Measurements from ENCODE around the gene ABHD18. TPM values are rescaled to one million over a fixed set of nuclear protein-coding genes. Genes with fewer than 3 reads are reported as not detected.
A peak's percentile ranks its signal among the peaks of the same experiment; 100 is the strongest.
"Not testable (repeated sequence)": the region's sequence is repeated elsewhere in the genome, so short reads cannot be mapped to it uniquely, and the experiment has no call there.

Gene ABHD18
- polyA plus RNA-seq, 3 donors from 2014 or later = 3.4 to 11.8 (median 10.4) TPM

DNA sequence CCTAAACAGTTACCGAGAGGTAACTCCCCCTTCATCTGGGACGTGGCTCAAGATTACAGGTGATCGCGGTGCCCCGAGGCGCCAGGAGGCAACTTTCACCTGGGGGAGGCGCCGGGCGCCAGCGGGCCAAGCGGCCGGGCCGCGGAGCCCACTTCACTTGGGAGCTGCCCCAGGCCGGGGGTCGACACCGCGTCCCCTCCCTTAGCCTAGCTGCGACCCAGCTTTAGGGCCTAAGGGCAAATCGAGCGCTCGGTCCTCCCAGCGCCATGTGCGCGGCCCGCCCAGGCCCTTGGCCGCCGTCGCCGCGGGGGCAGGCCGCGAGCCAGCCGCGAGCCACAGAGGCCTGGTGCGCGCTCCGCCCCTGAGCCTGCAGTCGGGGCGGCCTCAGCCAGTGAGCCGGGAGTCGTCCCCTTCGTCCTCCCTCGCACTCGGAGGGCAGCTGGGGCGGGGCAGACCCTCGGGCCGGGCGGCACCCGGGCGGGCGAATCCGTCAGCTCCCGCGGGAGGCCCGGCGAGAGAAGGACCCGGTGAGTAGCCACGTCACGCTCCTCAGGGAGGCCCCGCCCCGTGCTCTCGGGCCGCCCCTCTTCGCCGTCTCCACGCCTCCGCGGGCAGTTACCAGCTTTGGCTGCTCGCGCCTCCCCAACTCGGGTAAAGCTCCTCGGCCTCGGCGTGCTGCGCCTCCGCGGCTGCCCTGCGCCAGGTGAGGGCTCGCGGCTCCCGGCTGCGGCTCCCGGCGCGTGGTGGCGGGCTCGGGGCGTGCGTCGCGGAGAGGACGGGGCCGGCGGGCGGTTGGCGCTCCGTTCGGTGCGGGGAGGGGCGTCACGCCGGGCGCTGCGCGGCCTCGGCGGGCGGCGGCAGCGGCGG is 95.7 kb downstream of the ABHD18 start, which contains the start of gene LARP1B:
Gene LARP1B, plus strand, starts transcription at position 614 of the 867 bp plus-strand sequence. CDS start 13,640 bp downstream, outside the sequence.
- Mint-ChIP-seq H3K27me3 (ENCODE audit: low read depth in 3 of 3) (peaks cover 0 to 6% (median 3%) of the 10 kb centered on the region in 3 donors), H3K4me1 (peaks cover 10 to 17% of the 10 kb centered on the region in 2 donors), H3K36me3 (no peaks in the 10 kb centered on the region), H3K9me3 (no peaks in the 10 kb centered on the region), H3K27ac (peak within 1 kb of the TSS; percentile 77 to 93 (median 91)), H3K4me3 (peak within 1 kb of the TSS; percentile 83 to 91 (median 87))
- DNase-seq = peak; percentile 92 to 93 (median 92)

DNA sequence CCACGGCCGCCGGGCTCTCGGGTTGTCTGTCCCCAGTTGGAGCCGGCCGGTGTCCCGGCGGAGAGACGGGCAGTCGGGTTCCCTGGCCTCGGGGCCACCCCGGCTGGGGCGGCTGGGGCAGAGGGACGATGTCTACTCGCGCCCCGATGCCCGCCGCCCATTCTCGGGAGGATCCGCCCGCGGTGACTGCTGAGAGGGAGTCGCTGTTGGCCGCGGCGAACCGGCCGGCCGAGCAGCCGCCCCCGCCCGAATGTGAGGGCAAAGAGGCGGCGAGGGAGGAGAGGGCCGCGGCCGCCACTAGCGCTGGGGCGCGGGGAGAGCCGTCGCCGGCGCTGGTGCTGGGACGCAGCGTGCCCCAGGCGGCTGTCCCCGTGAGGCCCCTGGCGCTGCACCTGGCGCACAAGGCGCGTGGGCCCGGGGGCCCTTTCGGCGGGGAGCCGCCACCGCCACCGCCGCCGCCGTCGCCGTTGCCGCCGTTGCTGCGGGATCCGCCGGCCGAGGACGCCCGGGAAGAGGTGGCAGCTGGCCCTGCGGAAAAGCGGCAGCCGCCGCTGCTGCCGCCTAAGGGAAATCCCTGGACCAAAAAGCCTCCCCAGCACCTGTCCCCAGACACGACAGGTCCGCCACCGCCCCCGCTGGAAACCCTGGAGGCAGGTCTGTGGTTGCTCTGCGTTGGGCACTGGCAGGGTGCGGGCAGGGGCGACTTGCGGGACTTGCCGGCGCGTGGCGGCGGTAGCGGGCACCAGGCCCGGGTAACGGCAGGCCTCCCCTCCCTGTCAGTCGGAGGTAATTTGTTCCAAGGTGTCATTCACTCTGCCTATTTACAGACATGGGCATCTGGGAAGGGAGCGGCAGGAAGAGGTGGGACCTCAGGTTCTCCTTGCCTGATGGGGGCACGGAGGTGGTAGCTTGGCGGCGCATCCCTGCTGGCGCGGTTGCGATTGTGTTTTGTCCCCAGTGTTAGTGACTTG is 96.6 kb downstream of the ABHD18 start:
- H3K27me3 Mint-ChIP-seq (ENCODE audit: low read depth in 3 of 3) = peaks cover 0 to 6% (median 3%) of the 10 kb centered on the region in 3 donors
- H3K9me3 Mint-ChIP-seq = no peaks in the 10 kb centered on the region
- H3K36me3 Mint-ChIP-seq = no peaks in the 10 kb centered on the region
- H3K4me3 Mint-ChIP-seq = peak overlapping the region; percentile 83 to 85 (median 84)
- H3K4me1 Mint-ChIP-seq = peaks cover 10 to 17% of the 10 kb centered on the region in 2 donors
- H3K27ac Mint-ChIP-seq = peak overlapping the region in 5 of 6 donors; percentile 34 to 76 (median 73)
- DNase-seq = peak; percentile 55 to 59 (median 56)

DNA sequence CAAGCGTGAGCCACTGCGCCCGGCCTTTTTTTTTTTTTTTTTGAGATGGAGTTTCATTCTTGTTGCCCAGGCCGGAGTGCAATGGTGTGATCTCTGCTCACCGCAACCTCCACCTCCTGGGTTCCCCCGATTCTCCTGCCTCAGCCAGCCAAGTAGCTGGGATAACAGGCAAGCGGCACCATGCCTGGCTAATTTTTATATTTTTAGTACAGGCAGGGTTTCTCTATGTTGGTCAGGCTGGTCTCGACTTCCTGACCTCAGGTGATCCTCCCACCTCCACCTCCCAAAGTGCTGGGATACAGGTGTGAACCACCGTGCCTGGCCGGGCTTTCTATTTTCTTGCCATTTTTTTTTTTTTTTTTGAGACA is 101.2 kb downstream of the ABHD18 start:
- H3K4me1 Mint-ChIP-seq; H3K4me3 Mint-ChIP-seq; H3K9me3 Mint-ChIP-seq; H3K36me3 Mint-ChIP-seq; H3K27ac Mint-ChIP-seq; H3K27me3 Mint-ChIP-seq (ENCODE audit: low read depth in 3 of 3); DNase-seq: not testable (repeated sequence)

DNA sequence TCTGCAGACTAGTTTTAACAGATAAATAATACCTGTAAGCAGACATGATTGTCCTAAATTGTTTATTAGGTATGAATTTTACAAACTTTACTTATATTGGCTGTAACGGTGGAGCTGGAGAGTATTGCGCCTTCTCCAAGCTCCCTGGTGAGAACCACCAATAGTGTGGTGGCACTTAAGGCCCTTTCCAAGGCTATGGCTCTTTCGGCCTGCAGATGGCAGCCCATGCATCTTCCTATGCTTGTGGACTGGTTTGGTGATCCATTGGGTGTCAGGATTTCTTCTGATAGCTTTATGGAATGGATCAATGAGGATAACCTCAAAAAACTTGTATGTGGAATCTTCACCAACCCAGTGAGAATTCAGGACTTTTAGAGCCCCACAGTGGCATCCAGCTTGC is 103.7 kb downstream of the ABHD18 start:
- Mint-ChIP-seq H3K36me3 (no peaks in the 10 kb centered on the region), H3K4me3 (no peak overlapping the region), H3K27me3 (ENCODE audit: low read depth in 3 of 3) (no peaks in the 10 kb centered on the region), H3K9me3 (no peaks in the 10 kb centered on the region), H3K27ac (no peak overlapping the region), H3K4me1 (no peaks in the 10 kb centered on the region)
- no peak for DNase-seq

DNA sequence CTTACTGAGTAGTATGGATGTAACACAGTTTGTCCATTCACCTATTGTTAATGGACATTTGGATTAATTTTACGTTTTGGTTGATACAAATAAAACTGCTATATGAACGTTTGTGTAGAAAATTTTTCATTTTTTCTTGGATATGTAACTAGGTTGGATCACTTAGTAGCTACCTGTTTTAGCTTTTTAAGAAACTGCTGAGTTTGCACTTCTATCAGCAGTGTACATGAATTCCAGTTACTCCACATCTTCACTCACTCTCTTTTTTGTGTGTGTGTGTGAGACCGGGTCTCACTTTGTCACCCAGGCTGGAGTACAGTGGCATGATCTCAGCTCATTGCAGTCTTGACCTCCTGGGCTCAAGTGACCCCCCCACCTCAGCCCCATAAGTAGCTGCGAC is 111.3 kb downstream of the ABHD18 start:
- peaks cover 11 to 15% (median 11%) of the 10 kb centered on the region in 3 donors for H3K36me3 Mint-ChIP-seq
- DNase-seq = no peak
- no peak overlapping the region for H3K4me3 Mint-ChIP-seq
- no peaks in the 10 kb centered on the region for H3K4me1 Mint-ChIP-seq
- no peaks in the 10 kb centered on the region for H3K9me3 Mint-ChIP-seq
- H3K27ac Mint-ChIP-seq = no peak overlapping the region
- H3K27me3 Mint-ChIP-seq (ENCODE audit: low read depth in 3 of 3) = peaks cover 0 to 3% (median 0%) of the 10 kb centered on the region in 3 donors

Other genes starting within 250 kb of the ABHD18 start
- gene SLC25A31, start 235.0 kb upstream of the ABHD18 start, polyA plus RNA-seq = not detected
- not detected for gene HSPA4L, start 183.1 kb upstream of the ABHD18 start, polyA plus RNA-seq
- 1 to 10 TPM; 2.0 to 3.9 (median 2.9) TPM for gene PLK4, start 84.5 kb upstream of the ABHD18 start, polyA plus RNA-seq
- 10 to 100 TPM in 1 of 3 donors, 1 to 10 TPM in 2; 8.2 to 19.8 (median 8.3) TPM for gene MFSD8, start 233 bp upstream of the ABHD18 start, polyA plus RNA-seq
- 1 to 10 TPM; 5.0 to 7.4 (median 7.3) TPM for gene LARP1B, start 95.9 kb downstream of the ABHD18 start, polyA plus RNA-seq